ENCODE measurements around the gene CNTN4.

Gene CNTN4

GRCh38 chr3:2375376-2375775 is 276.7 kb downstream of the CNTN4 start:
- H3K4me1 Mint-ChIP-seq, result no peaks in the 10 kb centered on the region
- H3K27me3 Mint-ChIP-seq (ENCODE audit: low read depth, poor library complexity), result no peaks in the 10 kb centered on the region
- DNase-seq, result no peak
- H3K27ac Mint-ChIP-seq, result no peak overlapping the region
- H3K36me3 Mint-ChIP-seq (ENCODE audit: low read depth), result no peaks in the 10 kb centered on the region
- TF ChIP-seq CTCF (IDR thresholded peaks at IDR 0.05), result no peak
- H3K4me3 Mint-ChIP-seq, result no peak overlapping the region
- no peaks in the 10 kb centered on the region for H3K9me3 Mint-ChIP-seq

GRCh38 chr3:2377281-2377680 is 278.6 kb downstream of the CNTN4 start:
- no peaks in the 10 kb centered on the region for H3K4me1 Mint-ChIP-seq
- no peaks in the 10 kb centered on the region for H3K9me3 Mint-ChIP-seq
- no peak overlapping the region for H3K4me3 Mint-ChIP-seq
- H3K27me3 Mint-ChIP-seq (ENCODE audit: low read depth, poor library complexity), result no peaks in the 10 kb centered on the region
- no peak for DNase-seq
- no peaks in the 10 kb centered on the region for H3K36me3 Mint-ChIP-seq (ENCODE audit: low read depth)
- TF ChIP-seq CTCF (IDR thresholded peaks at IDR 0.05), result no peak
- H3K27ac Mint-ChIP-seq, result no peak overlapping the region

- H3K36me3 Mint-ChIP-seq (ENCODE audit: low read depth), result no peaks in the 10 kb centered on the region
- no peak overlapping the region for H3K4me3 Mint-ChIP-seq
- H3K27ac Mint-ChIP-seq, result no peak overlapping the region
- DNase-seq, result no peak
- H3K9me3 Mint-ChIP-seq, result no peaks in the 10 kb centered on the region
- no peaks in the 10 kb centered on the region for H3K27me3 Mint-ChIP-seq (ENCODE audit: low read depth, poor library complexity)
- no peaks in the 10 kb centered on the region for H3K4me1 Mint-ChIP-seq
- no peak for TF ChIP-seq CTCF (IDR thresholded peaks at IDR 0.05)
Observed at GRCh38 chr3:2390926-2391532, 292.4 kb downstream of the CNTN4 start.

GRCh38 chr3:2391896-2392295 is 293.2 kb downstream of the CNTN4 start:
- H3K27me3 Mint-ChIP-seq (ENCODE audit: low read depth, poor library complexity), result no peaks in the 10 kb centered on the region
- no peak for TF ChIP-seq CTCF (IDR thresholded peaks at IDR 0.05)
- H3K9me3 Mint-ChIP-seq, result no peaks in the 10 kb centered on the region
- H3K4me1 Mint-ChIP-seq, result no peaks in the 10 kb centered on the region
- H3K36me3 Mint-ChIP-seq (ENCODE audit: low read depth), result no peaks in the 10 kb centered on the region
- DNase-seq, result no peak
- no peak overlapping the region for H3K27ac Mint-ChIP-seq
- no peak overlapping the region for H3K4me3 Mint-ChIP-seq

- Mint-ChIP-seq H3K27ac (no peak overlapping the region), H3K4me3 (no peak overlapping the region), H3K27me3 (ENCODE audit: low read depth, poor library complexity) (no peaks in the 10 kb centered on the region), H3K4me1 (no peaks in the 10 kb centered on the region), H3K36me3 (ENCODE audit: low read depth) (no peaks in the 10 kb centered on the region), H3K9me3 (no peaks in the 10 kb centered on the region)
- no peak for TF ChIP-seq CTCF (IDR thresholded peaks at IDR 0.05)
- DNase-seq, result no peak
Observed at GRCh38 chr3:2392981-2393380, 294.3 kb downstream of the CNTN4 start.

- Mint-ChIP-seq H3K4me3 (no peak overlapping the region), H3K36me3 (ENCODE audit: low read depth) (no peaks in the 10 kb centered on the region), H3K27ac (no peak overlapping the region), H3K9me3 (no peaks in the 10 kb centered on the region), H3K4me1 (no peaks in the 10 kb centered on the region), H3K27me3 (ENCODE audit: low read depth, poor library complexity) (no peaks in the 10 kb centered on the region)
- DNase-seq, result no peak
- no peak for TF ChIP-seq CTCF (IDR thresholded peaks at IDR 0.05)
Observed at GRCh38 chr3:2415083-2415482, 316.4 kb downstream of the CNTN4 start.

All from nephron progenitor cell (in vitro differentiated cells).